Measurements from ENCODE around the gene MTCL1.

DNA sequence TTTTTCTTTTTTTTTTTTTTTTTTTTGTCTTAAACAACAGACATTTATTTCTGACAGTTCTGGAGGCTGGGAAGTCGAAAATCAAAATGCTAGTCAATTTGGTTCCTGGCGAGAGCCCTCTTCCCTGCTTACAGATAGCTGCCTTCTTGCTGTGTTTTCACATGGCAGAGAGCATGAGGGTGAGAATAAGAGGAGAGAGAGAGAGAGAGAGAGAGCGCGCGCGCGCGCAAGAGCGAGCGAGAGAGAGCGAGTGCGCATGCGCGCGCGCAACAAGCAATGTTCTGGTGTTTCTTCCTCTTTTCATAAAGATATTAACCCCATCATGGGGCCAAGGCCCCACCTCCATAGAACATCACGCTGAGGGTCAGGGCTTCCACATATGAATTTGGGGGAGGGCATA lies 20.9 kb downstream of the MTCL1 start:
- TF ChIP-seq, protein P1, sequence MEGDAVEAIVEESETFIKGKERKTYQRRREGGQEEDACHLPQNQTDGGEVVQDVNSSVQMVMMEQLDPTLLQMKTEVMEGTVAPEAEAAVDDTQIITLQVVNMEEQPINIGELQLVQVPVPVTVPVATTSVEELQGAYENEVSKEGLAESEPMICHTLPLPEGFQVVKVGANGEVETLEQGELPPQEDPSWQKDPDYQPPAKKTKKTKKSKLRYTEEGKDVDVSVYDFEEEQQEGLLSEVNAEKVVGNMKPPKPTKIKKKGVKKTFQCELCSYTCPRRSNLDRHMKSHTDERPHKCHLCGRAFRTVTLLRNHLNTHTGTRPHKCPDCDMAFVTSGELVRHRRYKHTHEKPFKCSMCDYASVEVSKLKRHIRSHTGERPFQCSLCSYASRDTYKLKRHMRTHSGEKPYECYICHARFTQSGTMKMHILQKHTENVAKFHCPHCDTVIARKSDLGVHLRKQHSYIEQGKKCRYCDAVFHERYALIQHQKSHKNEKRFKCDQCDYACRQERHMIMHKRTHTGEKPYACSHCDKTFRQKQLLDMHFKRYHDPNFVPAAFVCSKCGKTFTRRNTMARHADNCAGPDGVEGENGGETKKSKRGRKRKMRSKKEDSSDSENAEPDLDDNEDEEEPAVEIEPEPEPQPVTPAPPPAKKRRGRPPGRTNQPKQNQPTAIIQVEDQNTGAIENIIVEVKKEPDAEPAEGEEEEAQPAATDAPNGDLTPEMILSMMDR (conservative IDR thresholded peaks at IDR 0.05 in 1 of 2, IDR thresholded peaks at IDR 0.05 in 1 of 2; ENCODE audit: low read depth in 1 of 2, low read length in 2 of 2): no peak
- TF ChIP-seq EZH2 (IDR thresholded peaks at IDR 0.05; ENCODE audit: low read length, missing control alignments): no peak
